GM12892 (cell line): Measurements from ENCODE around the gene POFUT1.

ENCODE experiments used
- DNase-seq: peaks from one replicate; pipeline ENCODE4 v3.0.0; 2011; ENCODE audit not compliant: insufficient read length
- FAIRE-seq: peaks from 2 replicates; lab custom pipeline; 2011; peaks lifted over from hg19 to GRCh38; lab: Jason Lieb, UNC
- POLR2A ChIP-seq: IDR thresholded peaks from 2 replicates; pipeline ENCODE4 v1.6.1; 2011; ENCODE audit warnings: low read depth, low read length, control low read depth
- POLR2AphosphoS5 ChIP-seq: IDR thresholded peaks from 2 replicates; pipeline ENCODE4 v1.6.1; 2011; ENCODE audit warnings: low read depth, low read length, control low read depth
- TAF1 ChIP-seq: IDR thresholded peaks from 2 replicates; pipeline ENCODE4 v1.6.1; 2011; ENCODE audit warnings: low read depth, mild to moderate bottlenecking, control low read depth, low read length, borderline replicate concordance

Gene POFUT1

DNA sequence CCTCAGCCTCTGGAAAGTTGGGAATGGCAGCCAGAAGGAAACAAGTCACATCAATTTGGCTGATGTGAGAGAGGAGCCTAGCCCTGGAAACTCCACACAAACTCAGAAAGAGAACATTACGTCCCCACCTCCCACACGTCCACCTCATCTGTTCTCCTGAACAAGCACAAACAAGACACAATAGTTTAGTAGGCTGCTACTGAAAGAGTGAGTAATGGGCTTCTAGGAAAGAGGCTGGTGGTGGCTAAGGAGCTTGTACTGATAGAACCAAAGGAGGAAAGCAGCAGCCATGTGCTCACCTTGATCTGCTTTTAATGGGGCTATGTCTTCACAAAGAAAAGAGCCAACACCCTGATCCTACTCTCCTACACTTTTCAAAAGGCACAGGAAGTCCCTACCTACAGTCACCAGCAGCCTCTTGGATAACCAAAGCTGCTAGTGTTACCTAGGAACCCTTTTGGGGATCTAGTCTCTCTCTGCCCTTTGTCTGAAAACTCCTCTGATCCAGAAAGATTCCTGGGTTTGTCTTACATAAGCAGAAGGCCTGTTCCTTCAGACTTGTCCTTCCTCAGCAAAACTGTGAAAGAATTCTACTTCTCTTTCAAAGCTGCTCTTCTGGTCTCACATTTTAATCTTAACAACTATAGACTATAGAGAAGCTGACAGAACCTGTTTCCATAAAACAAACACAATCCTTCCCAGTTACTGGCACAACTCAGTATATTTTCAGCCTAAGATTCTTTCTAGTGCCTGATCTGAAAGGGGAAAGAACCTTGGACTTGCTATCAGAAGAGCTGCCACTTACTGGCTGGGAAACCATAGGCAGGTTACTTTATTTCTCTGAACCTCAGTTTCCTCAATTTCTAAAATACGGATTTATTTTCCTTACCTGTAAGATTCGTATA lies 3.2 kb upstream of the POFUT1 start:
- DNase-seq = no peak
- TF ChIP-seq POLR2A = no peak
- no peak for TF ChIP-seq TAF1
- TF ChIP-seq POLR2AphosphoS5 = no peak
- FAIRE-seq = no peak

DNA sequence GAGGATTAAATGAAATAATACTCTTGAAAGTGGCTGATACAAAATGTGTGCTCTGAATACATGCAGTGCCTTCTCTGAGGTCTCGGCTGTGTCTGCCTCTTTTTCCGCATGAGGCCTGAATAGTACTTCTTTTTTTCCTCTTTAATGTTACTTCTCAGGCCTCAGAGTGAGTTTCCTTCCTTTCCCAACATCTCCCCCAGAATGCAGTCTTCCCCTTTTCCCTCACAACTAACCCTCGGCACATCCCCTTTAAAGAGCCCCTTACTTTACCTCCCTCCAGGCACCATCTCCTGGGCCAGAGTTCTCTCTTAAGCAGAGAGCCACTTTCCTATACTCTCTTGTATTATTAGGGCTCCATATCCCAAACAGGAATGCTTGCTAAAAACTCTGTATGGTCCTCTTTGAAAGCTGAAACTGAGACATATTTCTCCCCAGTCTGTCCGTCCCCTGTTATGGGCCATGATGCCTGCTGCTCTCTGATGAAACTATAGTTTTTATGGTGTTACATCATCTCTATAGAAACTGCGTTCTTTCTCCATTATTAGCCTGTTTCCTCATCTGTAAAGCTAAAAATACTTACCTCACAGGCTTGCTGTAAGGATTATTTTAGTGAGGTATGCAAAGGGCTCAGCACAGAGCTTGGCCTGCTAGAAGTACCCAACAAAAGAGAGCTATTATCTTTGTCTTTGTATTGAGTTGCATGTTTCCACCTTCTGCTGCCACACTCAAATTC lies 2.4 kb upstream of the POFUT1 start:
- FAIRE-seq = no peak
- TF ChIP-seq TAF1 = no peak
- TF ChIP-seq POLR2AphosphoS5 = no peak
- 0 out of 2 replicates have a peak, but pooled peaks have one; percentile 8 for TF ChIP-seq POLR2A
- no peak for DNase-seq

- DNase-seq (no peak), FAIRE-seq (no peak)
- TF ChIP-seq POLR2A (no peak), POLR2AphosphoS5 (no peak), TAF1 (no peak)
Measured at GRCh38 chr20:32205843-32206759, 1.6 kb upstream of the POFUT1 start.

- FAIRE-seq (no peak), DNase-seq (no peak)
- no peak for TF ChIP-seq POLR2A
- 0 out of 2 replicates have a peak, but pooled peaks have one; percentile 3 for TF ChIP-seq POLR2AphosphoS5
Measured at GRCh38 chr20:32206760-32207625, 687 bp upstream of the POFUT1 start.

DNA sequence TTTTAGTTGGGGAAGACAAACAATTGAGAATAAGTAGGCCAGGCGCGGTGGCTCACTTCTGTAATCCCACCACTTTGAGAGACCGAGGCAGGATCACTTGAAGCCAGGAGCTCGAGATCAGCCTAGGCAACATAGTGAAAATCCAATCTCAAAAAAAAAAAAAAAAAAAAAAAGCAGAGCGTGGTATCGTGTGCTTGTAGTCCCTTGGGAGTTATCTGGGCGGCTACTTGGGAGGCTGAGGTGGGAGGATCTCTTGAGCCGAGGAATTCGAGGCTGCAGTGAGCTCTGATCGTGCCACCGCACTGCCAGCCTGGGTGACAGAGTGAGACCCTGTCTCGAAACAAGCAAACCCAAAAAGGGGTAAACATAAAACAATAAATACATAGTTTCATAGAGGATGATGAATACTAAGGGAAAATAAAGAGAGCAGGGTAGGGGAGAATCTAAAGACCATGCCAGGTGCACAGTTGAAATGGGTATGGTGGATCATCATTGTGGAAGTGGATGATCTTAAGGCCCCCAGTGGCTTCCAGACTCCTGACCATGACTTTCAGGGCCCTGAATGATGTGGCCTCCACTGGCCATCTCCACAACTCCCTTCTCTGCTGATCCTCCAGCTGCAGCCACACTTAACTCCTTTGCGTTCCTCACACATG lies 947 bp downstream of the POFUT1 start:
- TF ChIP-seq POLR2AphosphoS5 = no peak
- no peak for TF ChIP-seq POLR2A
- no peak for TF ChIP-seq TAF1
- FAIRE-seq (no peak), DNase-seq (no peak)

GRCh38 chr20:32209850-32210605 lies 2.3 kb downstream of the POFUT1 start:
- FAIRE-seq (no peak), DNase-seq (no peak)

DNA sequence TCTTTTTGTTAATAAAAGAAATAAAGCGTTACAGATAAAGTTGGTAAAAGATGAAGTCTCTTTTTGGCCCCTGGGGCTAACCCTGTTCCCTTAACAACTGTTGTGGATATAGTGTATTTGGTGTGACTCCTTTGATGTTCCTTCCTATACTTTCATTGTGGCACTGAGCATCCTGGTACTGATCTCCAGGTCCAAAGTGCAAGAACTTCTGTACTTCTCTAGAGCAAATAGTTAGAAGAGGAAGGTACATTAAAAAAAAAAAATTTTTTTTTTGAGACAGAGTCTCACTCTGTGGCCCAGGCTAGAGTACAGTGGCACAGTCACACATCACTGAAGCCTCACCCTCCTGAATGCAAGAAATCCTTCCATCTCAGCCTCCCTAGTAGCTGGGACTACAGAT lies 6.2 kb downstream of the POFUT1 start:
- FAIRE-seq (no peak), DNase-seq (no peak)
- TF ChIP-seq POLR2A = no peak
- TF ChIP-seq POLR2AphosphoS5 = no peak
- TF ChIP-seq TAF1 = no peak

More at GRCh38 chr20:32209850-32210605, 2.3 kb downstream of the POFUT1 start:
- TF ChIP-seq POLR2A = no peak
- no peak for TF ChIP-seq POLR2AphosphoS5
- TF ChIP-seq TAF1 = no peak

DNA sequence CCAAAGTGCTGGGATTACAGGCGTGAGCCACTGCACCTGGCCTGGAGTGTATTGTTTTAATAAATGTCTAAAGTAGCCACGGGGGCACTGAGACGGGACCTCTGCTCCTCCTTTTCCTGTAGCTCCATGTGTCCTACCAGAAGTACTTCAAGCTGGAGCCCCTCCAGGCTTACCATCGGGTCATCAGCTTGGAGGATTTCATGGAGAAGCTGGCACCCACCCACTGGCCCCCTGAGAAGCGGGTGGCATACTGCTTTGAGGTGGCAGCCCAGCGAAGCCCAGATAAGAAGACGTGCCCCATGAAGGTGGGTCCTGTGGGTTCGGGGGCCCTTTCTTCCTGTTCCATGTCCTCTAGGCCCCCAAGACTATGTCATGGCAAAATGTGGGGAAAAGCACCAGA lies 7.5 kb downstream of the POFUT1 start:
- FAIRE-seq (no peak), DNase-seq (no peak)
- TF ChIP-seq POLR2A (no peak), TAF1 (no peak), POLR2AphosphoS5 (no peak)

DNA sequence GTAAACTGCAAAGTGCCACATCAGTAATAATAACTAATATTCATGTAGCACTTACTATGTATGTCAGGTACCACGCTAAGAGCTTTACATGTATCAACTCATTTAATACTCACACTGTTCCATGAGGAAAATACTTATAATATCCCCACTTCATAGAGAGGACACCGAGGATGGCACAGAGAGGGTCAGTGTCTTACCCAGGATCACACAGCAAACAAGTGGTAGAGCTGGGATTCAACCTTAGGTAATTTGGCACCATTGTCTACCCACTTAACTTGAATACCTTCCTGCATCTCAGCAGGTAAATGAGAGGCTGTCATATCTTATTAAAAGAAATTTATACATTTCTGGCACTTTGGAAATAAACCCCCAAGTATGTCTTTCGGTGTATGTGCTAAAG lies 8.0 kb downstream of the POFUT1 start:
- TF ChIP-seq TAF1 (no peak), POLR2A (no peak), POLR2AphosphoS5 (no peak)
- DNase-seq (no peak), FAIRE-seq (no peak)
